ENCODE data around the gene CEBPE. TPM values are rescaled to one million over a fixed set of nuclear protein-coding genes. Genes with fewer than 3 reads are reported as not detected.

Gene CEBPE
- total and polyA plus RNA-seq, 5 experiments from 2014 or later, result 0.66 to 2.4 (median 1.6) TPM

GRCh38 chr14:23106747-23107045, 12.4 kb downstream of the CEBPE start:
- Mint-ChIP-seq H3K4me1 (peaks cover 0 to 2% (median 0%) of the 10 kb centered on the region in 4 donors), H3K9me3 (no peaks in the 10 kb centered on the region), H3K36me3 (no peaks in the 10 kb centered on the region), H3K27ac (peak overlapping the region in 1 of 10 donors; percentile 20), H3K4me3 (no peak overlapping the region), H3K27me3 (no peaks in the 10 kb centered on the region)
- POLR2A ChIA-PET, result no interaction called here
- no peak for DNase-seq
- no peak for ATAC-seq

GRCh38 chr14:23105348-23105824, 13.7 kb downstream of the CEBPE start:
- Mint-ChIP-seq H3K27ac (no peak overlapping the region), H3K9me3 (no peaks in the 10 kb centered on the region), H3K4me3 (no peak overlapping the region), H3K36me3 (no peaks in the 10 kb centered on the region), H3K4me1 (peaks cover under 1 to 5% (median 3%) of the 10 kb centered on the region in 4 donors), H3K27me3 (no peaks in the 10 kb centered on the region)
- no peak for DNase-seq
- ATAC-seq, result no peak
- POLR2A ChIA-PET, result interaction anchor here (0.7 kb wide), 2 partner anchors 10 to 28 kb away, joined by 3 read pairs; partner anchors contain the start of genes ACIN1 and C14orf119

GRCh38 chr14:23104591-23105347, 14.3 kb downstream of the CEBPE start, which contains the start of gene CIROP:
Gene CIROP (minus strand): TSS chr14:23104989. CDS start chr14:23104920, 69 bp downstream.
- Mint-ChIP-seq H3K4me3 (no peak within 1 kb of the TSS), H3K4me1 (peaks cover 2 to 8% (median 4%) of the 10 kb centered on the region in 4 donors), H3K9me3 (no peaks in the 10 kb centered on the region), H3K27me3 (no peaks in the 10 kb centered on the region), H3K36me3 (peaks cover 0 to 3% (median 0%) of the 10 kb centered on the region in 3 donors), H3K27ac (peak within 1 kb of the TSS in 3 of 10 donors; percentile 16 to 68 (median 62))
- no peak for ATAC-seq
- no peak for DNase-seq
- POLR2A ChIA-PET, result no interaction called here

DNA sequence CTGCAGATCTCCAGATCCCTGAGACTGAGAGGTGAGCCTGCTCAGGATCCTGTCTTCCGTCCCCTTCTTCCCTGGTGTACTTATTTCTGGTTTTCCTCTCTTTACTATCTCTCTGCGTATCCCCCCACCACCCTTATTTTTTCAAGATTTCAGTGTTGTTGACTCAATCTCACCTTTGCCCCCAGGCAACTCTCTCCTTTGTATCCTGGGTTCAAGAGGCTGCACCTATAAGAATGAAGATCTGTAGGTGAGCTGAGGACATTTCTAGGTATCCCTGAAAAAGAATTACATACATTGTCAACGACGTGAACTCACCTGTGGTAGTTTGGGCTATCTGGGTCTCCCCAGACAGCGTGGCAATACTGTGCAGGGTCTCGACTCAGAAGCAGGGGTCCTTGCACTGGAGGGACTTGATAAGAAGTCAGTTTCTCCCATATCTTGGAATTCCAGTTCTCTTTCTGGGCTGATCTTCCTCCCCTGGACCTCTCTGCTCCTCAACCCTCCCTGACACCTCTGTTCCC, 14.9 kb downstream of the CEBPE start:
- Mint-ChIP-seq H3K4me1 (peaks cover 4 to 15% (median 9%) of the 10 kb centered on the region in 4 donors), H3K27me3 (no peaks in the 10 kb centered on the region), H3K27ac (peak overlapping the region in 2 of 10 donors; percentile 12 to 62), H3K36me3 (peaks cover 0 to 9% (median 0%) of the 10 kb centered on the region in 3 donors), H3K4me3 (no peak overlapping the region), H3K9me3 (no peaks in the 10 kb centered on the region)
- ATAC-seq (no peak), DNase-seq (no peak)
- POLR2A ChIA-PET, result interaction anchor here (0.5 kb wide), 1 partner anchor 370 kb away, joined by 5 read pairs; no protein-coding TSS in a partner anchor

GRCh38 chr14:23103581-23103980, 15.5 kb downstream of the CEBPE start:
- POLR2A ChIA-PET, result interaction anchor here (0.5 kb wide), 1 partner anchor 371 kb away, joined by 5 read pairs; no protein-coding TSS in a partner anchor
- Mint-ChIP-seq H3K27me3 (no peaks in the 10 kb centered on the region), H3K27ac (peak overlapping the region in 2 of 10 donors; percentile 47 to 62), H3K36me3 (peaks cover 0 to 15% (median 0%) of the 10 kb centered on the region in 3 donors), H3K4me1 (peaks cover 9 to 17% (median 11%) of the 10 kb centered on the region in 4 donors), H3K4me3 (no peak overlapping the region), H3K9me3 (no peaks in the 10 kb centered on the region)
- ATAC-seq (no peak), DNase-seq (no peak)

GRCh38 chr14:23102801-23103200, 16.3 kb downstream of the CEBPE start:
- Mint-ChIP-seq H3K4me1 (peaks cover 12 to 18% (median 17%) of the 10 kb centered on the region in 4 donors), H3K4me3 (no peak overlapping the region), H3K36me3 (peaks cover 0 to 23% (median 1%) of the 10 kb centered on the region in 3 donors), H3K27ac (no peak overlapping the region), H3K27me3 (no peaks in the 10 kb centered on the region), H3K9me3 (no peaks in the 10 kb centered on the region)
- POLR2A ChIA-PET, result interaction anchor here (0.8 kb wide), 1 partner anchor 8 kb away, joined by 3 read pairs; the partner anchor contains the start of gene ACIN1
- DNase-seq, result no peak
- ATAC-seq, result no peak

DNA sequence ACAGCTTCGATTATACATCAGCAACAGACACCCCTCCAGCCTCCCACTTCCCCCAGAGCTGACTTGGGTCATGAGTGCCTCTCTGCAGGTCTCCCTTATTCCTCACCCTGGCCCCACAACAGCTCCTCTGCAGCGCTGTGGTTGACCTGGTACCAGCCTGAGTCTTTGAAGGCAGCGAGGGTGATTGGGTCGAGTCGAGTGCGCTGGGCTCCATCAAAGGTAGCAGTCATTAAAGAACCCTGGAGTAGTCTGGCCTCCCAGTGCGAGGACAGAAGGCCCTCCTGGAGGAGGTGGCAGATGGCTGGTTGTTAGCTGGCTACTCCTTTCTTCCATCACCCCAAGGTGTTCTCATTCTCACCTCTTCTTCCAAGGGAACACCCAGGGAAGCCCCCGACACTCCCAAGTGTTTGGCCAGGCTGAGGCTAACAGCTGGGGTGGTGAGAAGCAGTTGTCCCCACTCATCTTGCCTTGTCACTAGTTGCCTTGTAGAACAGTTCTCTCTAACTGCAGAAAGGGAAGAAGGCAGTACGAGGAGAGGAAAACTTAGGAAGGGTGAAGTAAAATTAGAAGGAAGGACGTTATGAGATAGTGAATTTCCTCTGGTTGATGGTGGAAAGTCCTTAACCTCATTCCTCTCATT, 16.9 kb downstream of the CEBPE start:
- POLR2A ChIA-PET, result interaction anchor here (0.8 kb wide), 2 partner anchors 8 to 26 kb away, joined by 3 read pairs; partner anchors contain the start of gene ACIN1
- no peaks in the 10 kb centered on the region for H3K9me3 Mint-ChIP-seq
- no peak overlapping the region for H3K4me3 Mint-ChIP-seq
- DNase-seq, result no peak
- no peak for ATAC-seq
- peaks cover 4 to 30% (median 8%) of the 10 kb centered on the region in 3 donors for H3K36me3 Mint-ChIP-seq
- peak overlapping the region in 2 of 10 donors; percentile 15 to 29 for H3K27ac Mint-ChIP-seq
- H3K4me1 Mint-ChIP-seq, result peaks cover 13 to 25% (median 24%) of the 10 kb centered on the region in 4 donors
- no peaks in the 10 kb centered on the region for H3K27me3 Mint-ChIP-seq

GRCh38 chr14:23101213-23101970, 17.7 kb downstream of the CEBPE start:
- Mint-ChIP-seq H3K4me3 (no peak overlapping the region), H3K27ac (peak overlapping the region in 2 of 10 donors; percentile 19 to 29)

GRCh38 chr14:23099212-23099861, 19.7 kb downstream of the CEBPE start:
- peak overlapping the region in 4 of 10 donors; percentile 18 to 89 (median 72) for H3K27ac Mint-ChIP-seq
- peaks cover 20 to 35% (median 33%) of the 10 kb centered on the region in 4 donors for H3K4me1 Mint-ChIP-seq
- H3K27me3 Mint-ChIP-seq, result no peaks in the 10 kb centered on the region
- ATAC-seq, result no peak
- no peak for DNase-seq
- H3K4me3 Mint-ChIP-seq, result peak overlapping the region in 1 of 10 donors; percentile 34
- POLR2A ChIA-PET, result interaction anchor here (0.7 to 1.6 kb wide), 2 partner anchors 21 to 56 kb away, joined by 5 to 7 read pairs; no protein-coding TSS in a partner anchor
- H3K9me3 Mint-ChIP-seq, result no peaks in the 10 kb centered on the region
- H3K36me3 Mint-ChIP-seq, result peaks cover 4 to 31% (median 8%) of the 10 kb centered on the region in 3 donors

More at GRCh38 chr14:23101213-23101970, 17.7 kb downstream of the CEBPE start:
- H3K27me3 Mint-ChIP-seq, result no peaks in the 10 kb centered on the region
- DNase-seq (no peak), ATAC-seq (no peak)
- no peaks in the 10 kb centered on the region for H3K9me3 Mint-ChIP-seq
- H3K36me3 Mint-ChIP-seq, result peaks cover 4 to 31% (median 8%) of the 10 kb centered on the region in 3 donors
- POLR2A ChIA-PET, result interaction anchor here (0.8 kb wide), 1 partner anchor 25 kb away, joined by 3 read pairs; no protein-coding TSS in a partner anchor
- H3K4me1 Mint-ChIP-seq, result peaks cover 20 to 33% (median 31%) of the 10 kb centered on the region in 4 donors

DNA sequence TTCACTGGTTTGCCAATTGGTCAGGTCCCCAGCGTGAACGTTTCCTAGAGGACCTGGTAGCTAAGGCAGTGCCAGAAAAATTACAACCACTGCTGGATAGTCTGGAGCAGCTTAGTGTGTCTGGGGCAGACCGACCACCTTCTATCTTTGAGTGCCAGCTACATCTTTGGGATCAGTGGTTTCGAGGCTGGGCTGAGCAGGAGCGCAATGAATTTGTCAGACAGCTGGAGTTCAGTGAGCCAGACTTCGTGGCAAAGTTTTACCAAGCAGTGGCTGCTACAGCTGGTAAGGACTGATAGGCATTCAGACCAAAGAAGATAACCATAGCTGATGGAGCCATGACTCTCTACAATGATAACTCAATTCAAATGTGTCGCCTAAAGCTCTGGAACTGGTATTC, 21.3 kb downstream of the CEBPE start:
- no peaks in the 10 kb centered on the region for H3K27me3 Mint-ChIP-seq
- H3K27ac Mint-ChIP-seq, result peak overlapping the region in 6 of 10 donors; percentile 24 to 61 (median 47)
- no peak for ATAC-seq
- POLR2A ChIA-PET, result interaction anchor here (0.6 to 0.9 kb wide), 3 partner anchors 22 to 144 kb away, joined by 3 to 6 read pairs (median 4); no protein-coding TSS in a partner anchor
- H3K9me3 Mint-ChIP-seq, result no peaks in the 10 kb centered on the region
- H3K4me3 Mint-ChIP-seq, result peak overlapping the region in 2 of 10 donors; percentile 58 to 69
- DNase-seq, result no peak
- peaks cover 23 to 45% (median 33%) of the 10 kb centered on the region in 4 donors for H3K4me1 Mint-ChIP-seq
- H3K36me3 Mint-ChIP-seq, result peaks cover 4 to 38% (median 8%) of the 10 kb centered on the region in 3 donors
